ENCODE results near the gene GPR137.

- TF ChIP-seq, protein P1, sequence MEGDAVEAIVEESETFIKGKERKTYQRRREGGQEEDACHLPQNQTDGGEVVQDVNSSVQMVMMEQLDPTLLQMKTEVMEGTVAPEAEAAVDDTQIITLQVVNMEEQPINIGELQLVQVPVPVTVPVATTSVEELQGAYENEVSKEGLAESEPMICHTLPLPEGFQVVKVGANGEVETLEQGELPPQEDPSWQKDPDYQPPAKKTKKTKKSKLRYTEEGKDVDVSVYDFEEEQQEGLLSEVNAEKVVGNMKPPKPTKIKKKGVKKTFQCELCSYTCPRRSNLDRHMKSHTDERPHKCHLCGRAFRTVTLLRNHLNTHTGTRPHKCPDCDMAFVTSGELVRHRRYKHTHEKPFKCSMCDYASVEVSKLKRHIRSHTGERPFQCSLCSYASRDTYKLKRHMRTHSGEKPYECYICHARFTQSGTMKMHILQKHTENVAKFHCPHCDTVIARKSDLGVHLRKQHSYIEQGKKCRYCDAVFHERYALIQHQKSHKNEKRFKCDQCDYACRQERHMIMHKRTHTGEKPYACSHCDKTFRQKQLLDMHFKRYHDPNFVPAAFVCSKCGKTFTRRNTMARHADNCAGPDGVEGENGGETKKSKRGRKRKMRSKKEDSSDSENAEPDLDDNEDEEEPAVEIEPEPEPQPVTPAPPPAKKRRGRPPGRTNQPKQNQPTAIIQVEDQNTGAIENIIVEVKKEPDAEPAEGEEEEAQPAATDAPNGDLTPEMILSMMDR (conservative IDR thresholded peaks at IDR 0.05; ENCODE audit: low read length), result 0 out of 2 replicates have a peak, but pooled peaks have one; percentile 14
- TF ChIP-seq EZH2phosphoT487 (IDR thresholded peaks at IDR 0.05; ENCODE audit: borderline replicate concordance, low read depth, low read length), result no peak
Measured at GRCh38 chr11:64284048-64284961, 1.3 kb upstream of the GPR137 start, which contains the start of gene BAD.

Data from OCI-LY7 (cell line).